HepG2 (cell line): Measurements from ENCODE around the gene FBXL7. TPM values are rescaled to one million over a fixed set of nuclear protein-coding genes. Genes with fewer than 3 reads are reported as not detected.

ENCODE experiments used
- ATAC-seq: fragments of 200-7000 bp; cut with Tn5 transposase; 3 replicates; pipeline ENCODE4 v1.9.1; 2020; ENCODE audit warnings: mild to moderate bottlenecking, moderate library complexity
- BruUV-seq: library from RNA; stranded (reverse); fragments of 400-500 nt; replicated peaks from 2 replicates; lab custom pipeline; 2021; lab: Mats Ljungman, UMichigan
- CTCF ChIA-PET: fragments of 300-600 bp; formaldehyde crosslinking; extraction: SDS; loops from one replicate; lab custom pipeline; 2021; ENCODE audit warnings: low total read pairs, inconsistent platforms, low intra/inter-chr PET ratio; lab: Yijun Ruan, JAX
- POLR2A ChIA-PET: fragments of 350-600 bp; sonication (Branson Sonifier 250); formaldehyde crosslinking; loops from one replicate; lab custom pipeline; 2020; ENCODE audit warnings: antibody characterized with exemption, inconsistent platforms; lab: Yijun Ruan, JAX
- DNase-seq: peaks from one replicate; pipeline ENCODE4 v3.0.0-alpha.2; 2015; ENCODE audit warnings: low spot score
- FAIRE-seq: peaks from 3 replicates; lab custom pipeline; 2011; peaks lifted over from hg19 to GRCh38; lab: Jason Lieb, UNC
- H2AFZ ChIP-seq: one replicate; pipeline ENCODE4 v1.6.1; 2011; ENCODE audit warnings: low read length, inconsistent platforms
- H3K27ac ChIP-seq: fragments of 300-600 bp; 3 replicates; pipeline ENCODE4 v1.8.0; 2011; ENCODE audit warnings: mixed run types, mild to moderate bottlenecking, mixed read lengths, low read length, inconsistent platforms; ENCODE audit not compliant: insufficient read depth; ENCODE audit errors: extremely low read length
- H3K27me3 ChIP-seq, 2 experiments: fragments of 200-600 bp in 1 of 2; 2 replicates in 1 of 2; 3 replicates in 1 of 2; pipeline versions ENCODE4 v1.6.0 to v1.8.0; 2011; ENCODE audit warnings: low read length in 2 of 2, mild to moderate bottlenecking in 2 of 2, moderate library complexity in 2 of 2, inconsistent platforms in 1 of 2; ENCODE audit not compliant: insufficient read depth in 2 of 2, control insufficient read depth in 1 of 2
- H3K36me3 ChIP-seq, 2 experiments: fragments of 200-600 bp in 1 of 2; replicated peaks in 1 of 2; 2 replicates in 1 of 2; 3 replicates in 1 of 2; pipeline versions ENCODE4 v1.5.1 to v1.8.0; 2011; ENCODE audit warnings: low read length in 2 of 2, inconsistent platforms in 1 of 2; ENCODE audit not compliant: insufficient read depth in 2 of 2, control insufficient read depth in 1 of 2
- H3K4me1 ChIP-seq: 2 replicates; pipeline ENCODE4 v1.5.1; 2012; ENCODE audit warnings: low read length, inconsistent platforms; ENCODE audit not compliant: insufficient read depth
- H3K4me2 ChIP-seq: 2 replicates; pipeline ENCODE4 v1.6.0; 2011; ENCODE audit warnings: low read depth, low read length, inconsistent platforms
- H3K4me3 ChIP-seq, 3 experiments: fragments of 200-600 bp in 1 of 3; sonication (generic), shearing (Covaris generic) in 1 of 3; replicated peaks in 1 of 3; 2 replicates each; pipeline ENCODE4 v1.5.1; 2011 to 2016; ENCODE audit warnings: low read length in 3 of 3, inconsistent platforms in 2 of 3, low read depth in 2 of 3, mild to moderate bottlenecking in 2 of 3, control low read depth in 1 of 3, mixed read lengths in 1 of 3; ENCODE audit not compliant: insufficient read depth in 1 of 3
- H3K79me2 ChIP-seq: one replicate; pipeline ENCODE4 v1.6.1; 2011; ENCODE audit warnings: low read length, inconsistent platforms; ENCODE audit not compliant: insufficient read depth
- H3K9ac ChIP-seq: 2 replicates; pipeline ENCODE4 v1.6.0; 2011; ENCODE audit warnings: mild to moderate bottlenecking, low read depth, low read length, inconsistent platforms; ENCODE audit not compliant: insufficient read depth
- H3K9me3 ChIP-seq: 2 replicates; pipeline ENCODE4 v1.5.1; 2012; ENCODE audit warnings: mild to moderate bottlenecking, low read length
- H4K20me1 ChIP-seq: 2 replicates; pipeline ENCODE4 v1.6.0; 2011; ENCODE audit warnings: inconsistent platforms, mild to moderate bottlenecking, low read length, moderate library complexity; ENCODE audit not compliant: insufficient read depth
- GPN1 ChIP-seq: sonication (generic); formaldehyde crosslinking; IDR thresholded peaks from 2 replicates; pipeline ENCODE4 v1.5.1; 2020; ENCODE audit warnings: missing genetic modification reagents, borderline replicate concordance
- HMG20B ChIP-seq: conservative IDR thresholded peaks from 2 replicates; pipeline ENCODE4 v1.6.1; 2016; ENCODE audit warnings: missing genetic modification reagents, missing compliant biosample characterization
- JUNB ChIP-seq: sonication (generic); formaldehyde crosslinking; IDR thresholded peaks from 2 replicates; pipeline ENCODE4 v1.8.0; 2022; ENCODE audit warnings: missing genetic modification reagents, mild to moderate bottlenecking, borderline replicate concordance
- MAX ChIP-seq: IDR thresholded peaks from 2 replicates; pipeline ENCODE4 v1.6.1; 2012; ENCODE audit warnings: inconsistent platforms
- TBL1XR1 ChIP-seq: fragments of 150-350 bp; IDR thresholded peaks from 2 replicates; pipeline ENCODE4 v1.6.1; 2014; ENCODE audit warnings: borderline replicate concordance, low read length; ENCODE audit not compliant: partially characterized antibody
- ZKSCAN1 ChIP-seq: fragments of 150-350 bp; IDR thresholded peaks from 2 replicates; pipeline ENCODE4 v1.6.1; 2014; ENCODE audit warnings: low read length
- ZNF121 ChIP-seq: sonication (generic); formaldehyde crosslinking; IDR thresholded peaks from 2 replicates; pipeline ENCODE4 v1.5.0; 2020; ENCODE audit warnings: mild to moderate bottlenecking, missing genetic modification reagents
- ZNF616 ChIP-seq: sonication (generic); formaldehyde crosslinking; IDR thresholded peaks from 2 replicates; pipeline ENCODE4 v1.5.0; 2020; ENCODE audit warnings: low read depth, mild to moderate bottlenecking, missing genetic modification reagents
- ZNF749 ChIP-seq: sonication (generic); formaldehyde crosslinking; IDR thresholded peaks from 2 replicates; pipeline ENCODE4 v1.8.0; 2022; ENCODE audit warnings: mild to moderate bottlenecking, missing genetic modification reagents, moderate library complexity, borderline replicate concordance
- ZSCAN25 ChIP-seq: sonication (generic); formaldehyde crosslinking; IDR thresholded peaks from 2 replicates; pipeline ENCODE4 v1.8.0; 2022; ENCODE audit warnings: mild to moderate bottlenecking, missing genetic modification reagents
- WGBS: methylation state at CpG from one replicate; pipeline ENCODE4 v1.1.6; 2017; ENCODE audit warnings: low lambda C conversion rate; 5-methylcytosine and 5-hydroxymethylcytosine counted together
- in situ Hi-C: cut with HindIII; loops from 2 replicates; pipeline ENCODE4 v1.10.0; 2017; ENCODE audit warnings: low pct_unique_long_range_greater_than_20kb; ENCODE audit not compliant: extremely low pct_ligation_motif_present
- intact Hi-C: fragments of 100-400 bp; cut with micrococcal nuclease; formaldehyde crosslinking; loops from one replicate; pipeline ENCODE4 v1.10.0; 2022; ENCODE audit not compliant: unreplicated experiment
- polyA plus RNA-seq, 8 experiments: library from polyadenylated mRNA; depleted of rRNA in 3 of 8; stranded (reverse) in 7 of 8; unstranded in 1 of 8; fragments of >200 nt; fragmentation: Illumina TruSeq in 4 of 8; extraction: Trizol in 4 of 8; gene quantifications; 2 replicates each; pipeline versions ENCODE4 v1.2.1 to v1.2.3, GENCODE V29; 2011 to 2016; ENCODE audit warnings: low read depth in 4 of 8, missing spikeins in 1 of 8, mixed read lengths in 1 of 8; ENCODE audit not compliant: insufficient read depth in 1 of 8
- total RNA-seq, 5 experiments: library from RNA; depleted of rRNA; stranded (reverse); fragments of >200 nt; fragmentation: Illumina TruSeq; extraction: Trizol; gene quantifications; 2 replicates each; pipeline ENCODE4 v1.2.3, GENCODE V29; 2016; ENCODE audit warnings: low read depth in 1 of 5

The FBXL7 gene
- total and polyA plus RNA-seq, 2 of the 13 experiments (the other 11 are each of a cell fraction or from before 2014, with no cell fraction given) = 0.07 TPM; not detected in 1

- no peak overlapping the region for H3K27ac ChIP-seq
- BruUV-seq = no TSS peak
- no peaks in the 10 kb centered on the region for H3K27me3 ChIP-seq
- H3K79me2 ChIP-seq = no peaks in the 10 kb centered on the region
- H3K4me1 ChIP-seq = no peaks in the 10 kb centered on the region
- in situ Hi-C loops (no loop called here), intact Hi-C loops (no loop called here)
- H3K9ac ChIP-seq = no peak overlapping the region
- TF ChIP-seq TBL1XR1 (no peak), ZSCAN25 (no peak), ZKSCAN1 (no peak), ZNF121 (no peak)
- WGBS = 8% methylated on average over 5 of the region's 5 CpGs
- H3K4me2 ChIP-seq = no peak overlapping the region
- ATAC-seq (no peak), FAIRE-seq (no peak), DNase-seq (no peak)
- no peaks in the 10 kb centered on the region for H3K9me3 ChIP-seq
- H2AFZ ChIP-seq = no peak overlapping the region
- H3K36me3 ChIP-seq = no peaks in the 10 kb centered on the region
- CTCF ChIA-PET = no interaction called here
- POLR2A ChIA-PET = no interaction called here
- H4K20me1 ChIP-seq = no peaks in the 10 kb centered on the region
- no peak overlapping the region for H3K4me3 ChIP-seq
Measured at GRCh38 chr5:15520856-15521255, 20.9 kb downstream of the FBXL7 start.

- H3K9ac ChIP-seq = no peak overlapping the region
- H3K4me2 ChIP-seq = no peak overlapping the region
- no peak overlapping the region for H2AFZ ChIP-seq
- WGBS = 1% methylated on average over 8 of the region's 8 CpGs
- FAIRE-seq (no peak), DNase-seq (no peak), ATAC-seq (no peak)
- no peak overlapping the region for H3K4me3 ChIP-seq
- POLR2A ChIA-PET = no interaction called here
- CTCF ChIA-PET = no interaction called here
- H3K27me3 ChIP-seq = no peaks in the 10 kb centered on the region
- in situ Hi-C loops (no loop called here), intact Hi-C loops (no loop called here)
- H3K9me3 ChIP-seq = no peaks in the 10 kb centered on the region
- no peaks in the 10 kb centered on the region for H3K79me2 ChIP-seq
- no peaks in the 10 kb centered on the region for H3K36me3 ChIP-seq
- H3K4me1 ChIP-seq = no peaks in the 10 kb centered on the region
- no peak overlapping the region for H3K27ac ChIP-seq
- no peaks in the 10 kb centered on the region for H4K20me1 ChIP-seq
- no TSS peak for BruUV-seq
- TF ChIP-seq HMG20B (CRISPR knock-in tag) = no peak
- TF ChIP-seq ZNF616 = no peak
- TF ChIP-seq JUNB = no peak
- no peak for TF ChIP-seq ZNF749 (CRISPR knock-in tag)
- TF ChIP-seq GPN1 (CRISPR knock-in tag) = no peak
- no peak for TF ChIP-seq MAX
Measured at GRCh38 chr5:15521381-15522186, 21.6 kb downstream of the FBXL7 start.
